ENCODE measurements around the gene GABRD.

Gene GABRD

DNA sequence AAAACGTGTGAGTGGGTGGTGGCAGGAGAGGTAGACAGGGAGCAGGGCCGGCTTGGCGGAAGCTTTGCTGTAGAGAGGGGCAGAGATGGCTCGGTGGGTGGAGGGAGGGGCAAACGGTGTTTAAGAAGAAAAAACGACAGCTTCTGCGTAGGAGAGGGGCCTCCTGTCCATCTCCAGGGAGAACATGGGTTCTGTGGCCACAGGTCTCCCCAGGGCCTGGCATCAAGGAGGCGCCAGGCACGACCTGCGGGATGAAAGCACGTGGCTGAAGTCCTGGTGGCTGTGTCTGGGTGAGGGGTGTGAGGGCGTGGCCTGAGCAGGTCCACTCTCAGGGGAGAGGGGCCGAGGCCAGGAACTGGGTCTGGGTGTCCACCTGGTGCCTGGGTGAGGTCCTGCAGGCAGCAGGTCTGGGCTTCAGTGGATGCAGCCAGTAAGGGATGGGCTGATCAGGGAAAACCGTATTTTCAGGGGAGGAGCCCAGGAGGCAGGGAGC is 30.1 kb downstream of the GABRD start:
- no peaks in the 10 kb centered on the region; the same call in 1 of the 2 replicates for H3K27me3 ChIP-seq (ENCODE audit: control insufficient read depth, low read length)
- no peaks in the 10 kb centered on the region for H3K9me3 ChIP-seq (ENCODE audit: control insufficient read depth, insufficient read depth, low read length)
- no peak overlapping the region for H3K27ac ChIP-seq (ENCODE audit: low read depth, low read length)
- H3F3A ChIP-seq (ENCODE audit: control insufficient read depth, insufficient read depth) = no peaks in the 10 kb centered on the region
- H3K9me2 ChIP-seq (replicated peaks; ENCODE audit: control insufficient read depth, low read length) = no peaks in the 10 kb centered on the region
- peak overlapping the region; percentile 65 for H3K4me2 ChIP-seq (ENCODE audit: low read length)
- TF ChIP-seq EZH2phosphoT487 (IDR thresholded peaks at IDR 0.05; ENCODE audit: borderline replicate concordance, low read length) = no peak
- TF ChIP-seq, protein P1, sequence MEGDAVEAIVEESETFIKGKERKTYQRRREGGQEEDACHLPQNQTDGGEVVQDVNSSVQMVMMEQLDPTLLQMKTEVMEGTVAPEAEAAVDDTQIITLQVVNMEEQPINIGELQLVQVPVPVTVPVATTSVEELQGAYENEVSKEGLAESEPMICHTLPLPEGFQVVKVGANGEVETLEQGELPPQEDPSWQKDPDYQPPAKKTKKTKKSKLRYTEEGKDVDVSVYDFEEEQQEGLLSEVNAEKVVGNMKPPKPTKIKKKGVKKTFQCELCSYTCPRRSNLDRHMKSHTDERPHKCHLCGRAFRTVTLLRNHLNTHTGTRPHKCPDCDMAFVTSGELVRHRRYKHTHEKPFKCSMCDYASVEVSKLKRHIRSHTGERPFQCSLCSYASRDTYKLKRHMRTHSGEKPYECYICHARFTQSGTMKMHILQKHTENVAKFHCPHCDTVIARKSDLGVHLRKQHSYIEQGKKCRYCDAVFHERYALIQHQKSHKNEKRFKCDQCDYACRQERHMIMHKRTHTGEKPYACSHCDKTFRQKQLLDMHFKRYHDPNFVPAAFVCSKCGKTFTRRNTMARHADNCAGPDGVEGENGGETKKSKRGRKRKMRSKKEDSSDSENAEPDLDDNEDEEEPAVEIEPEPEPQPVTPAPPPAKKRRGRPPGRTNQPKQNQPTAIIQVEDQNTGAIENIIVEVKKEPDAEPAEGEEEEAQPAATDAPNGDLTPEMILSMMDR (IDR thresholded peaks at IDR 0.05; ENCODE audit: low read depth, low read length, poor library complexity, severe bottlenecking) = no peak
- peak overlapping the region; percentile 71 for H3K4me3 ChIP-seq (ENCODE audit: low read length)
- no peaks in the 10 kb centered on the region for H3K79me2 ChIP-seq (ENCODE audit: control insufficient read depth, low read length)
- no peaks in the 10 kb centered on the region for H3K36me3 ChIP-seq (ENCODE audit: control insufficient read depth, low read length)
- H3K4me1 ChIP-seq (ENCODE audit: control insufficient read depth, low read length) = peaks cover 17% of the 10 kb centered on the region
- H4K20me1 ChIP-seq (ENCODE audit: control insufficient read depth, insufficient read depth, low read depth, low read length) = no peaks in the 10 kb centered on the region

DNA sequence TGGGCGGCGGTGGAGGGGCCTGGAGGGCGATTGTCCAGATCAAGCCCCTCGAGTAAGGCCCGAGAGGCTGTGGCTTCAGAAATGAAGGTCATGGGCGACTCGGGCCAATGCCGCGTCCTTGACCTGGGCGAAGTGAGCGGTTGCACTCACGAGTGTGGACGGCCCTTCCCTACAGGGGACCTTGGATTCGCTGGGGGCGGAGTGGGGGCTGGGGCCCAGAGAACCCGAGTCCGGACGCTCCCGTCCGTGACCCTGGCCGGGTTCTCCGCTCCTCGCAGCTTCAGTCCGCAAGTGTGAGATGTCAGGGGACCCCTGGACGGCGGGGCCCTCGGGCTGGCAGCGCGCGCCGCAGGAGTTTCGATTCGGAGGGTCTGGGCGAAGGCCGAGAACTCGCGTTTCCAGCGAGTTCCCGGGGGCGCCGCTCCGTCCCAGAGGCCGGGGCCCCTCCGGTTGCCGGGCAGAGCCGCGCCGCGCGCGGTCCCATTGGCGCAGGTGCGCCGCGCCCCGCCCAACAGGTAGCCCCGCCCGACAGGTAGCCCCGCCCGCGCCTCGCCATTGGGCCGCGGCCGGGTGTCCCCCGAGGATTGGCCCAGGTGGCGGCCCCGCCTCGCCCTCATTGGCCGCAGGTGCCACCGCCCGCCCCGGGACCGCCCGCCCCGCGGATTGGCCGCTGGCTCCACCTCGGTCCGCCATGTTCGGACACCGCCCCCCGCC is 30.7 kb downstream of the GABRD start, which contains the start of gene PRKCZ:
Gene PRKCZ (plus strand): TSS at position 694 of the 714 bp plus-strand sequence. CDS start 220 bp downstream, outside the sequence.
- TF ChIP-seq EZH2phosphoT487 (IDR thresholded peaks at IDR 0.05; ENCODE audit: borderline replicate concordance, low read length) = no peak
- TF ChIP-seq, protein P1 (IDR thresholded peaks at IDR 0.05; ENCODE audit: low read depth, low read length, poor library complexity, severe bottlenecking) = no peak
- H3K9me3 ChIP-seq (ENCODE audit: control insufficient read depth, insufficient read depth, low read length) = no peaks in the 10 kb centered on the region
- peaks cover 12% of the 10 kb centered on the region for H3K4me1 ChIP-seq (ENCODE audit: control insufficient read depth, low read length)
- H3K36me3 ChIP-seq (ENCODE audit: control insufficient read depth, low read length) = no peaks in the 10 kb centered on the region
- peak within 1 kb of the TSS; percentile 65 for H3K4me2 ChIP-seq (ENCODE audit: low read length)
- H4K20me1 ChIP-seq (ENCODE audit: control insufficient read depth, insufficient read depth, low read depth, low read length) = no peaks in the 10 kb centered on the region
- H3K4me3 ChIP-seq (ENCODE audit: low read length) = peak within 1 kb of the TSS; percentile 71
- no peaks in the 10 kb centered on the region for H3F3A ChIP-seq (ENCODE audit: control insufficient read depth, insufficient read depth)
- no peaks in the 10 kb centered on the region for H3K79me2 ChIP-seq (ENCODE audit: control insufficient read depth, low read length)
- no peaks in the 10 kb centered on the region; the same call in 1 of the 2 replicates for H3K27me3 ChIP-seq (ENCODE audit: control insufficient read depth, low read length)
- no peak within 1 kb of the TSS for H3K27ac ChIP-seq (ENCODE audit: low read depth, low read length)
- H3K9me2 ChIP-seq (replicated peaks; ENCODE audit: control insufficient read depth, low read length) = no peaks in the 10 kb centered on the region

GRCh38 chr1:2050461-2050792 is 31.3 kb downstream of the GABRD start:
- no peaks in the 10 kb centered on the region for H3K36me3 ChIP-seq (ENCODE audit: control insufficient read depth, low read length)
- H3K9me2 ChIP-seq (replicated peaks; ENCODE audit: control insufficient read depth, low read length) = no peaks in the 10 kb centered on the region
- TF ChIP-seq, protein P1 (IDR thresholded peaks at IDR 0.05; ENCODE audit: low read depth, low read length, poor library complexity, severe bottlenecking) = no peak
- no peak for TF ChIP-seq EZH2phosphoT487 (IDR thresholded peaks at IDR 0.05; ENCODE audit: borderline replicate concordance, low read length)
- H3K4me2 ChIP-seq (ENCODE audit: low read length) = peak overlapping the region; percentile 43
- peaks cover 7% of the 10 kb centered on the region; the same call in 1 of the 2 replicates for H3K4me1 ChIP-seq (ENCODE audit: control insufficient read depth, low read length)
- H3K27me3 ChIP-seq (ENCODE audit: control insufficient read depth, low read length) = no peaks in the 10 kb centered on the region; the same call in 1 of the 2 replicates
- H3K9me3 ChIP-seq (ENCODE audit: control insufficient read depth, insufficient read depth, low read length) = no peaks in the 10 kb centered on the region
- H3K27ac ChIP-seq (ENCODE audit: low read depth, low read length) = no peak overlapping the region
- no peaks in the 10 kb centered on the region for H3K79me2 ChIP-seq (ENCODE audit: control insufficient read depth, low read length)
- no peaks in the 10 kb centered on the region for H3F3A ChIP-seq (ENCODE audit: control insufficient read depth, insufficient read depth)
- H3K4me3 ChIP-seq (ENCODE audit: low read length) = peak overlapping the region; percentile 58
- H4K20me1 ChIP-seq (ENCODE audit: control insufficient read depth, insufficient read depth, low read depth, low read length) = no peaks in the 10 kb centered on the region
